Anterior cingulate cortex (tissue), 58 donors: ENCODE data around the gene MPHOSPH9.

Experiments
- DNase-seq, 58 donors: peaks; one replicate each; lab custom pipeline; 2025; lab: John Stamatoyannopoulos, UW

Gene MPHOSPH9, protein sequence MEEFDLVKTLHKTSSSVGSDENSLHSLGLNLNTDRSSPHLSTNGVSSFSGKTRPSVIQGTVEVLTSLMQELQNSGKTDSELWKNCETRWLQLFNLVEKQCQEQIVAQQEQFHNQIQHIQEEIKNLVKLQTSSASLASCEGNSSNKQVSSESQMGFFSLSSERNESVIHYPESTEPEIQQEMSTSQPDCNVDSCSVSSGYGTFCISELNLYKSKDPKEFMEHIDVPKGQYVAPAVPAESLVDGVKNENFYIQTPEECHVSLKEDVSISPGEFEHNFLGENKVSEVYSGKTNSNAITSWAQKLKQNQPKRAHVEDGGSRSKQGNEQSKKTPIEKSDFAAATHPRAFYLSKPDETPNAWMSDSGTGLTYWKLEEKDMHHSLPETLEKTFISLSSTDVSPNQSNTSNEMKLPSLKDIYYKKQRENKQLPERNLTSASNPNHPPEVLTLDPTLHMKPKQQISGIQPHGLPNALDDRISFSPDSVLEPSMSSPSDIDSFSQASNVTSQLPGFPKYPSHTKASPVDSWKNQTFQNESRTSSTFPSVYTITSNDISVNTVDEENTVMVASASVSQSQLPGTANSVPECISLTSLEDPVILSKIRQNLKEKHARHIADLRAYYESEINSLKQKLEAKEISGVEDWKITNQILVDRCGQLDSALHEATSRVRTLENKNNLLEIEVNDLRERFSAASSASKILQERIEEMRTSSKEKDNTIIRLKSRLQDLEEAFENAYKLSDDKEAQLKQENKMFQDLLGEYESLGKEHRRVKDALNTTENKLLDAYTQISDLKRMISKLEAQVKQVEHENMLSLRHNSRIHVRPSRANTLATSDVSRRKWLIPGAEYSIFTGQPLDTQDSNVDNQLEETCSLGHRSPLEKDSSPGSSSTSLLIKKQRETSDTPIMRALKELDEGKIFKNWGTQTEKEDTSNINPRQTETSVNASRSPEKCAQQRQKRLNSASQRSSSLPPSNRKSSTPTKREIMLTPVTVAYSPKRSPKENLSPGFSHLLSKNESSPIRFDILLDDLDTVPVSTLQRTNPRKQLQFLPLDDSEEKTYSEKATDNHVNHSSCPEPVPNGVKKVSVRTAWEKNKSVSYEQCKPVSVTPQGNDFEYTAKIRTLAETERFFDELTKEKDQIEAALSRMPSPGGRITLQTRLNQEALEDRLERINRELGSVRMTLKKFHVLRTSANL

DNA sequence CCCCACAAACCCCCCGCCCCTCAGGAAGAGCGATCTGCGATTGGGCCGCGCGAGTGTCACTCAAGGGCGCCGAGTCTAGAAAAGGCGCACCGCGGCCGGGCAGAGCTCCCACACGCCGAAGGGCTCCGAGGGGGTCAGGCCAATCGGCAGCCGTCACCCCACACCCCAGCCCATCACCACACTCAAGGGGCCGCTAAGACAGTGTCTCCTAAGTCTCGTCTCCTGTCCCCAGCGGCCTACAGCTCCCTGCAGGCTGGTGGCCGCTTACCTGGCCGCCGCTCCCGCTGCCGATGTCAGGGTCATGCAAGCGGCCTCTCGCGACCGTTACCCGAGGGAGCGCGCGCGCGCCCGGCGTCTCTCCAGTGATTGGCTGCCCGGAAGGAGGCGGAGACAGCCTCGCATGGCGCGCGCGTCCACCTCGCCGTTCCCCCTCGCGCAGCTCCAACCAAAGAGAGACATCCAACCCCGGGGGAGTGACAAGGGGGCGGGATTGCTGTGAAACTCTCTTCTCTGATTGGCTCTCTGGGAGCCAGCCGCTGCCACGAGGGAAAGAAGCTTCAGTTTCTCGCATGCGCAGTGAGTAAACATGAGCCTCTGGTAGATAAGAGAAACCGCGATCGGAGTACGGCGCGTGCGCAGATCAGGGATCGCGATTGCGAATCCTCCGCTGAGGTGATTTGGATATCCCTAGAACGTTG is at the start of gene MPHOSPH9, which contains the start of gene MTRFR:
TSS of gene MPHOSPH9 (minus strand) at position 335 of the 698 bp plus-strand sequence. CDS start 2,777 bp downstream, outside the sequence.
TSS of gene MTRFR (plus strand) at position 630 of the 698 bp plus-strand sequence. CDS start 20,239 bp downstream, outside the sequence.
- DNase-seq = peak; percentile 96 to 100 (median 99)

DNA sequence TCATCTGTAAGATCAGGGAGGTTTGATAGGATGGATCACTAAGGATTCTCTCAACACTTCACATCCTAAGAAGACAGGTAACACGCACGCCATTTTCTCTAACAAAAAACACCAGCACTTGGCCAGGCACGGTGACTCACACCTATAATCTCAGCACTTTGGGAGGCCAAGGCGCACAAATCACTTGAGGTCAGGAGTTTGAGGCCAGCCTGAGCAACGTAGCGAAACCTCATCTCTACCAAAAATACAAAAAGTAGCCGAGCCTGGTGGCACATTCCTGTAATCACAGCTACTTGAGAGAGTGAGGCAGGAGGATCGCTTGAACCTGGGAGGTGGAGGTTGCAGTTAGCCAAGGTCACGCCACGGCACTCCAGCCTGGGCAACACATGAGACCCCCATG is 49.2 kb upstream of the MPHOSPH9 start:
- DNase-seq = no peak

DNA sequence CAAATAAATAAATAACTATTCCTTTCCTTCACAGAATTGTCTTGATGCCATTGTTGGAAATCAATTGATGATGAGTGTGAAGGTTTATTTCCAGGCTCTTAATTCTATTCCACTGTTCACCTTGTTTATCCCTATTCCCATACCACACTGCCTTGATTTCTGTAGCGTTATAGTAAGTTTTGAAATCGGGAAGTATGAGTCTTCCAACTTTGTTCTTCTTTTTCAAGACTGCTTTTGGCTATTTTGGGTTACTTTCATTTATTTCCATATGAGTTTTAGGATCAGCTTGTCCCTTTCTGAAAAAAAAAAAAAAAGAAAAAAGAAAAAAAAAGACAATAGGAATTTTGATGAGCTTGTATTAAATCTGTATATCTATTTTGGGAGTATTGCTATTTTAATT is 48.0 kb upstream of the MPHOSPH9 start:
- no peak for DNase-seq

DNA sequence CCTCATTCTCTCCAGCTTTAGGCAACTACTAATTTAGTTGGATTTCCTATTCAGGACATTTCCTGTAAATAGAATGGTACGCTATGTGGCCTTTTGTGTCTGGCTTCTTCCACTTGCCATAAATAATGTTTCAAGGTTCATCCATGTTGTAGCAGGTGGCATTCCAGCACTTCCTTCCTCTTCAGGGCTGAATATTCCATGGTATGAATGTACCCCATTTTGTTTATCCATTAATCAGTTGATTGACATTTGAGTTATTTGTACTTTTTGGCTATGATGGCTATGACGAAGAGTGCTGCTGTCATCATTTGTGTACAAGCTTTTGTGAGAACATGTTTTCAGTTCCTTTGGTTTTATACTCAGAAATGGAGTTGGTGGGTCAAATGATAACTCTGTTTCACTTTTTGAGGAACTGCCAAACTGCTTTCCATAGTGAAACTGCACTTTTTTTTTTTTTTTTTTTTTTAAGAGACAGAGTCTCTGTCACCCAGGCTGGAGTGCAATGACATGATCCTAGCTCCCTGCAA is 45.2 kb upstream of the MPHOSPH9 start:
- no peak for DNase-seq

DNA sequence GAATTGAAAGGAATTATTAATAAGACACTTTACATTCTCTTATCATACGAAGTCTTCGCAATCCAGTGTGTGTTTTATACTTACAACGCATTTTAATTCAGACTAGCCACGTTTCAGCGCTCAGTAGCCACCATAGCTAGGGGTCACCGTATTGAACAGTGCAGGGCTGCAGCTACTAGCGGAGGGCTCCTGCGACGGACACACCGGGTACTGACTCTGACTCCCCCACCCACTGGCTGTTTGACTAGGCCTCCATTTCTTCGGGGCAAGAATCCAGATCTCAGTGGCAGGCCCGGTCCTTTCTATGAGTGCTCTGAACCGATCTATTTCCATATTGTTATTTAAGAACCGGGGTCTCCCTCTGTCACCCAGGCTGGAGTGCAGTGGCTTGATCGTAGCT is 40.2 kb upstream of the MPHOSPH9 start:
- no peak for DNase-seq

DNA sequence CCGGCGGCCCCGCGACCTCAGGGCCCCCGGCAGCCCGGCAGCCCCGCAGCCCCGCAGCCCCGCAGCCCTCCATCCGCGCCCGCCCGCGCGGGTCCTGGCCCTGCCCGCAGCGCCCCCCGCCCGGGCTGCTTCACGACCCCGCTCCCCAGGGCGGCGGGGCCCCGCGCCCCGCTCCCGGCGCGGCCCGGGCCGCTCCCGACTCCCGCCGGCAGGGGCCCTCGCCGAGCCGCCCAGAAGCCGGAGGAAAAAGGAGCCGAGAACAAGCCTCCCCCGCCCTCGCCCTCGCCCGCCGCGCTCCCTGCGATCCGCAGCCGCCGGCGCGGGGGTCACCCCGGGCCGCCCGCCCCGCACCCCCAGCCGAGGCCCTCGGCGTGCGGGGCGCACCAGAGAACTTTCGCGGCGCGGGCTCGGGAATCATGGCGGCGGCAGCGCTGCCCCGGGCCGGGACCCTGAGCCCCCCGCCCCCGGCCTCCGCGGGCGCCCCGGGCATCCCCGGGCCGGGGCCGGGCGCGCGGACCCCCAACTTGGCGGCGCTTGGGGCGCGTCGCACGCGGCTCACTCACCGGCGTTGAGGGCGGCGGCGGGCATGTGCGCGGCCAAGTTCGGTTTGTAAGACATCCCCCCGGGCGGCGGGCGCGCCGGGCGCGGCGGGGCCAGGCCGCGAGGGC is 38.2 kb upstream of the MPHOSPH9 start:
- DNase-seq = peak in 49 of 58 donors; percentile 16 to 77 (median 46)

DNA sequence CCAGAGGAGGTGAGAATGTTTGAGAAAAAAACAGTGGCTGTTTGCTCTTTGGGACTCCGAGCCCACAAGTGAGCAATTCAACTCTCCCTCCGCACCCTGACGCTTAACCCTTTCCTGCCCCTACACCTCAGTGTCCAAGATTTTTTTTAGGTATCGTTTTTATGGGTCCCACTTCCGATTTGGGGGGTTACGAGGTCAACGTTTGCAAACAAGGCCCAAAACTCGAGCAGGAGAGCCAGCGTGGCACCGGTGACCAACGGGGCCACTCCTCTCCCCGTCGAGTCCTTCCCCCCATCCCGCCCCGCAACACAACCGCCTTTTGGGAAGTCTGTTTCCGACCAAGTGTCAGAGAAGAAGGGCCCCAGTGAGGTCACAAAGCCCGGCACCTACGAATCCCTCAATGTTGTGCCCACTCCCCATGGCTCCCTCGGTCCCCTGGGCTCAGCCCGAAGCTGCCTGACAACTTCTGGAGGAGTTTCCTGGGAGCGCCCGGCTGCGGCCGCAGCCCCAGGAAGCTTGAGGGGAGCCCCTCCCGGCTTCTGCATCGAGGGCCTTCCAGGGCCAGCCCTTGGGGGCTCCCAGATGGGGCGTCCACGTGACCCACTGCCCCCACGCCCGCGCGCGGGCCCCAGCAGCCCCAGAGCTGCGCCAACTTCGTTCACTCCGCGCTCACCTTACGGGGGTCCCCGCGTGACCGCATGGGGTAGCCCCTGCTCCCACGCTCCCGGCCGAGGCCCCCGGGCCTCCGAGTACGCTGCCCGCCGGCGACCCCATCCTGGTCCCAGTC is 37.5 kb upstream of the MPHOSPH9 start:
- DNase-seq = peak in 16 of 58 donors; percentile 13 to 59 (median 42)

DNA sequence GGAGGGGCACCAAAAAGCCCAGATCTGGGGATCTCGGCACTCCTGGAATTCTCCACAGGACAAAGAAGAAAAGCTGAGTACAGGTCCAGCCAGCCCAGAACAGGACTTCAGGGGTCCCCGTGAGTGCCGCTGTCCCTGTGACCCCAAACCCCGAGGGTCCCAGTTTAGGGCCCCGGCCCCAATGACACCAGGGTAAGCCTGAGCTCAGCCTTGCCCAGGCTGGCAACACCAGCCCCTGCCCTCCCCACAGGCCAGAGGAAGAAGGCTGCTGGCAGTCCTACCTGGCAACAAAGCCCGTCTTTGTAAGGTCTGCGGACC is 36.9 kb upstream of the MPHOSPH9 start:
- DNase-seq = peak in 10 of 58 donors; percentile 25 to 70 (median 58)

DNA sequence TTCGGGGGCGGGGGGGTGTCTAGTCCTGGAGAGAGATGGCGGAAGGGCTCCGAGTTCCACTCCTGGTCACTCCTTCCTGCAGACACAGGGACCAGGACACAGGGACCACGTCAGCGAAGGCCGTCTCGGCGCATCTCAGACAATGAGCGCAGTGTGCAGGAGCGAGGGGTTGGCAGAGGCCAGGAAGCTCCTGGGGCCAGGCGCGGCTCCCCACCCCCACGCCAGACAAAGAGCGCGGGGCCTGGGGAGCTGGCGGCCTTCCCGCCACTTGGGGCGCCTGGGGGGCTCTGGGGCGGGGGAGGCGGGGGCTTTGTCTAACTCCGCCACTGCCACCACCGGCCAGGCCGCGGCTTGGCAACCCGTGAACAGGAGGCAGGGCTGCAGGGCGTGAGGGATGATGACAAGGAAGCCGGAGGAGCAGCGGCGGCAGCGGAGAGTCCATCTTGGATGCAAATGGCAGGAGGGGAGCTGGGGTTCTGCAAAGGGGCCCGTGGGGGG is 36.5 kb upstream of the MPHOSPH9 start:
- DNase-seq = peak; percentile 35 to 98 (median 87)

DNA sequence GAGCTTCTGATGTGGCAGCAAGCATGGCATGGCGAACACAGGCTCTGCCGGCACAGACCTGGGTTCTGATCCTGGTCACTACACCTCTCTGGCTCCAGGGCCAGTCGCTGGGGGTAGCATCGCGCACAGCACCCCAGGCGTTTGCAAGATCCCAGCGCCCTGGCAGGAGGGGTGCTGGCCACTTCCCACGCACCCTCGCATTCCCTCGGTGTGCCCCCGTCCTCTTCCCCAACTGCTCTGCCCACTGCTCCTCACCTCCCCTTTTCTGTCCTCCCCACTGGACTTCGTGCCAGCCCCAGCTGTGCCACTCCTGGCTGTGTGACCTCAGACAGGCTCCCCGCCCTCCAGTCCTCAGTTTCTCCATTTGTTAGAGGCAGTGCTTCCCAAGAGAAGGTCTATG is 35.9 kb upstream of the MPHOSPH9 start:
- DNase-seq = peak in 27 of 58 donors; percentile 26 to 77 (median 58)

DNA sequence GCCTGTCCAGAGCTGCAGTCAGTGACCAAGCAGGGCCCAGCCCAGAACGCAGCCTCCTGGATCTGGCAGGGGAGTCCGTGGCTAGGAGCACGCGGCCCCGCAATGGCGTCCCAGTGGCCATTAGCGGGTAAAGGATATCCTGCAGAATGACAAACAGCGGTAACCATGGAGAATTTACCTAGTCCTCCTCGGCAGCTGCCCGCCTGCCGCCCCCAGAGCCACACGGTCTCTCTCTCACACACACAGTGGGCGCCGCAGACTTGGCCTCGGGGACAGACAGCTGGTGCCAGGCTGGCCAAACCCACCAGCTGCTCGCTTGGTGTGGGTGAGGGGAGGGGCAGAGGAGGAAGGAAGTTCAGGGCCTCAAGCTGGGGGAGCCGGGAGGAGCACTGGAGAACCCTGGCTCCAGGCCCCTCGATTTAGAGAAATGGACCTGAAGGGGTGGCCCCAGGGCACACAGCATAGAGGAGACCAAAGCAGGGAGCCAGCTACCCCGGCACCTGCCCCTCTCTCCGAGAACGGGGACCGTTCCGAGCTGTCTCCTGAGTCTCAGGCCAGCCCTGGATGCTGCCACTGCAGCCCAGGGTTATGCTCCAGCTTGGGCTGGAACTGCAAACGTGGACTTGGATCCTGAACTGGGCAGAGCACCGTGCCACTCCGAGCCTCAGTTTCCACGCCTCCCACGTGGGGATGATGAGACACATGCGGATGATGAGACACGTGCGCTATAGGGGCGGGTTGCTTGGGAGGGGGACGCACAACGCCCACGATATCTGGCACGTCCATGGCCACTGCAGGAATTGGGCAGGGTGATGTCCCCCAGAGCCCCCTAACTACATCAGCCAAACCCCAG is 35.3 kb upstream of the MPHOSPH9 start:
- peak in 56 of 58 donors; percentile 27 to 86 (median 73) for DNase-seq

DNA sequence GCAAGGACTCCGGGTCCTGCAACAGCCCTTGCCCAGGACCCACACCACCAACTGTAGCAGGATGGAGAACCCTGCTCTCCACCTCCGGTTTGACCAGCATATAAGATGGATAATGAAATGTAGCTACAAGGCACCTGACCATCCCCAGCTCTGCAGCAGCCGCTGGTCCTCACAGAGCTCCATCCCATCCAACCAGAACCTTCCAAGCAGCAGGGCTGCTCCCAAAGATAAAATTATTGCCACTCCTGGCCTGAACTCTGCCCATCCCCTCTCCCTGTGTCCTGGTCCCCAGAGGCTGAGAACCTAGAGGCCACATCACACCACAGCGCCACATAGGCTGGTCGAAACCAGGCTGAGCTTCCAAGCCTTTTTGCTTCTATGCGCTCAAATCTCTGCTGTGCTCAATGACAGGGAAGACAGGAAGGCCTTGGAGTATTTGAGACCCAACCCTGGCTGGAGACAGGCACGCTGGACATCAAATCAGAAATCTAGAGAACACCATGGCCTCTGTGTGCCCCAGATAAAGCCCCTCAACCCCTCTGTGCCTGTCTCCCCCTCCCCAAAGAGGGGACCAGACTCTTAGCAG is 34.5 kb upstream of the MPHOSPH9 start:
- peak in 1 of 58 donors; percentile 41 for DNase-seq

DNA sequence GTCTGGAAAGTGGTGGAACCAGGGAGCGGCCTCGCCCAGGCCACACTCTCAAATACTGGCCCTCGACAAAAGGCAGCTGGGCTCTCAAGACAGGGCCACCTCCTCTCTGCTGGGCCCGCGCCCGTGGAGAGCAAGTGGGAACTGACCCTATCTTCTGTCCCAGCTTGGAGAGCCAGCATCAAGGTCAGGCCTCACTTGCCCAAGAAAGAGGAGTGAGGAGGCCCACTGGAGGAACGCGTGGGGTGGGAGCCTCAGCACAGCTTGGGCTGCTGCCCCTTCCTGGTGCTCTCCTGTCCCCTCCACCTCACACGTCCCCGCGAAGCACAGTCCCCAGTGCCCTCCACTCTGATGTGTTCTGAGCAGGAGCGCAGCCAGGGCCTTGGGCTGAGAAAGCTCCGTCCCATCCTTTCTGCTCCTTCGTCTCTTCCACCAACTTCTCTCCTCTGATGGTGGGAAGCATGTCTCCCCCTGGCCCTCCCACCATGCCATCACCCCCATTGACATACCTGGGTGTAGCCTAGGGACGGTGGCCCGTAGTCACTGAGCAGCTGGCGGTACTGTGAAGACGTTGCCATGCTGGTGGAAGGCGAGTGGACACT is 33.8 kb upstream of the MPHOSPH9 start:
- DNase-seq = no peak

DNA sequence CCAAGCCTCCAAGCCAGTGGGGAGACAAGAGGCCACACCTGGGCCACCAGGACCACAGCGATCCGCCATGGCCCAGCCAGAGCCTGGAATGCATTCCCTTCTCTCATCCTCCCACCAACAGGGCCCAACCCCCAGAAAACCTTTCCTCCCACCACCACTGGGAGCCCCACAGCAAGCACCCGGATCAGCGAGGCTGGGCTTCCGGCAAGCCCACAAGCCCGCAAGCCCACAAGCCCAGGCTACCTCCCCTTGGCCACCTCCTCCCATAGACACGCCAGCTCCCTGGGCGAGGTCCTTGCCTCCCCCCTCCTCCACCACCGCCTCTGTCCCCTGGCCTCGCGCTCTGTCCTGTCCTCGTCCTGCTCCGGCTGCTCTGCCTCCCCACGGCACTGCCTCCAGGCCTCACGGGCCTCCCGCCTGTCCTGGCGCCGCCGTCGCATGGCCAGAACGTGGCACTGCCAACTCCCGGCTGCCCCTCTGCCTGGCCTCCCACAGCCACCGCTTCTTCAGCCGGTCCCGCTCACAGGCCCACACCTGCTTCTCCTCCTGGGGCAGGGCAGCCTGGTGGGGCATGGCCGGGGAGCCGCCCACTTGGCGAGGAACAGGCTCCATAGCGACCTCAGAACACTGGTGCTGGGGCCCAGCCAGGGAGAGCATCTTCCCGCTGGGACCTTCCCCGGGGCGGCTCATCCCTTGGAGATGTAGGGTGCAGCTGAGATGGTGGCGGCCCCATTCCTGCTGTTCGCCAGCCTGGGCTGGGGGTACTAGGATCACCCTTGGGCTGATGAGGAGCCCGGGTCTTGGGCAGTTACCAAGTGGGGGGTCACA is 33.1 kb upstream of the MPHOSPH9 start:
- no peak for DNase-seq

DNA sequence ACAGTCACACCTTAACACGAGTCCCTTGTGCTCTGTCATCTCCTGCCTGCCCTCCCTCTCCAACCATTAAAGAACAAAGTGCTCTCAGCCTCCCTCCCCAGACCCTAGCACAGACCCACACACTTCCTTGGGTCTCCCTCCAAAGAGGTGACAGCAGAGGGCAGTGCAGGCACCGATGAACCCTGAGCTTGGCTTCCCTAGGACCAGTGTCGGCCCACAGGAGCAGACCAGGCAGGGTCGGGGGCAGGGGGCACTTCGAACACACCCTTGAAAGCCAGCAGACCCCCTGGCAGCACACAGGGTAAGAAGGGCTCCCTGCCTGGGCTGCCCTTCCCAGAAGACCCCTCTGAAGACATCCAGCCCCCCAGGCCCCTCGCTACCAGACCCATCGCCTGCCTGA is 31.7 kb upstream of the MPHOSPH9 start:
- DNase-seq = peak in 4 of 58 donors; percentile 9 to 24 (median 16)
